Germinal center (tissue), 1 donor: ENCODE data around the gene ATL2.
"Not testable (repeated sequence)": the region's sequence is repeated elsewhere in the genome, so short reads cannot be mapped to it uniquely, and the experiment has no call there.

Experiments used
- DNase-seq: peaks from one replicate; pipeline ENCODE4 v3.0.0; 2012; ENCODE audit warnings: mixed read lengths, low spot score

The ATL2 gene

GRCh38 chr2:38327580-38327979 is 49.5 kb downstream of the ATL2 start:
- DNase-seq: no peak

GRCh38 chr2:38323623-38324022 is 53.5 kb downstream of the ATL2 start:
- DNase-seq: no peak

- DNase-seq: no peak
Measured at GRCh38 chr2:38322224-38322914, 54.7 kb downstream of the ATL2 start.

GRCh38 chr2:38319240-38319639 is 57.8 kb downstream of the ATL2 start:
- DNase-seq: not testable (repeated sequence)

GRCh38 chr2:38317725-38318124 is 59.3 kb downstream of the ATL2 start:
- DNase-seq: no peak

- peak; percentile 22 for DNase-seq
Measured at GRCh38 chr2:38315707-38316333, 61.3 kb downstream of the ATL2 start.

- no peak for DNase-seq
Measured at GRCh38 chr2:38308821-38309220, 68.3 kb downstream of the ATL2 start.

- no peak for DNase-seq
Measured at GRCh38 chr2:38301969-38302702, 74.9 kb downstream of the ATL2 start.

- DNase-seq: peak; percentile 6
Measured at GRCh38 chr2:38301340-38301968, 75.6 kb downstream of the ATL2 start.

GRCh38 chr2:38298539-38298938 is 78.5 kb downstream of the ATL2 start:
- no peak for DNase-seq

- no peak for DNase-seq
Measured at GRCh38 chr2:38296197-38296780, 80.8 kb downstream of the ATL2 start.

GRCh38 chr2:38294597-38294996 is 82.5 kb downstream of the ATL2 start:
- DNase-seq: no peak

- no peak for DNase-seq
Measured at GRCh38 chr2:38293152-38293865, 83.8 kb downstream of the ATL2 start.

- DNase-seq: no peak
Measured at GRCh38 chr2:38290332-38290731, 86.7 kb downstream of the ATL2 start.

GRCh38 chr2:38284971-38285370 is 92.1 kb downstream of the ATL2 start:
- no peak for DNase-seq

- no peak for DNase-seq
Measured at GRCh38 chr2:38281095-38281742, 95.9 kb downstream of the ATL2 start.

GRCh38 chr2:38279201-38279600 is 97.9 kb downstream of the ATL2 start:
- DNase-seq: no peak

- DNase-seq: not testable (repeated sequence)
Measured at GRCh38 chr2:38278117-38278438, 99.0 kb downstream of the ATL2 start.

- DNase-seq: no peak
Measured at GRCh38 chr2:38277245-38278116, 99.6 kb downstream of the ATL2 start.
